Measurements from ENCODE around the gene CUX1. TPM values are rescaled to one million over a fixed set of nuclear protein-coding genes. Genes with fewer than 3 reads are reported as not detected.
A peak's percentile ranks its signal among the peaks of the same experiment; 100 is the strongest.

The CUX1 gene
- total RNA-seq, 1 donor from 2014 or later, result 118 TPM

DNA sequence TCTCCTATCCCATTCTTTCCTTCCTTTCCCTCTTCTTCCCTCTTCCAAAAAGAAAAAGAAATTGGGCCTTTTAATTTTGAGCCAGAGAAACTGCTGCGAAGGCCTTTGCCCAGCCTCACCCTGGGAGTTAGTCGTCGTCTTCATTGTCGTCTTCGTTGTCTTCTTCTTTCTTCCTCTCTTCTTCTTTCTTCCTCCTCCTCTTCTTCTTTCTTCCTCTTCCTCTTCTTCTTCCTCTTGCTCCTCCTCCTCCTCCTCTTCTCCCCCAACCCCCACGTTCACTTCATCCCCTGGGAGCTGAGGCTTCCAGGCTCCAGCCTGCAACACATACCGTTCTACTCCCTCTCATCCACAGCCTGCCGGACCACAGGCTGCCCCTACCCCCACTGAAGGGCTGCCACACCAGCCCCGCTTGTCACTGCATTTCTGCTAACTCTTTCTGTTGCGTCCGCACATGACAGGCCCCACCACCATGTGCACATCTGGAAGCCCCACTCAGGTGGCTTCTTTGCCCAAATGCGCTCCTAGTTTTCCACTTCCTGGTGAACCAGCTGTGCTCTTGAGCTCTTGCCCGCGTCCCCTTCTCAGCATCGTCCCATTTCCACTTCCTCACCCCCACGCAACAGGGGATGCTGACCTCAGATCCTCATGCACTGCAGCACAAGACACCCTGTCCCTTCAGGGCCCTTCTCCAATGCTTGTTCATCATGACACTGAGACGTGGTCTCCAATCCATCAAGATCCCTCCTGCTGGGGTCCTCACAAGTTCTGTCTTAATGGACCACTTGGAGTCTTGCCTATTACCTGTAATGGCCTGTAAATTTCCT lies 374.3 kb downstream of the CUX1 start:
- H3K4me1 Mint-ChIP-seq (ENCODE audit: low read depth), result peaks cover 5% of the 10 kb centered on the region
- no peak for DNase-seq (ENCODE audit: low spot score)
- H3K4me3 Mint-ChIP-seq (ENCODE audit: unreplicated experiment), result no peak overlapping the region
- H3K36me3 Mint-ChIP-seq (ENCODE audit: low read depth), result peaks cover 29% of the 10 kb centered on the region
- H3K27ac Mint-ChIP-seq (ENCODE audit: unreplicated experiment), result no peak overlapping the region
- H3K9me3 Mint-ChIP-seq (ENCODE audit: low read depth), result no peaks in the 10 kb centered on the region
- TF ChIP-seq, protein P1, sequence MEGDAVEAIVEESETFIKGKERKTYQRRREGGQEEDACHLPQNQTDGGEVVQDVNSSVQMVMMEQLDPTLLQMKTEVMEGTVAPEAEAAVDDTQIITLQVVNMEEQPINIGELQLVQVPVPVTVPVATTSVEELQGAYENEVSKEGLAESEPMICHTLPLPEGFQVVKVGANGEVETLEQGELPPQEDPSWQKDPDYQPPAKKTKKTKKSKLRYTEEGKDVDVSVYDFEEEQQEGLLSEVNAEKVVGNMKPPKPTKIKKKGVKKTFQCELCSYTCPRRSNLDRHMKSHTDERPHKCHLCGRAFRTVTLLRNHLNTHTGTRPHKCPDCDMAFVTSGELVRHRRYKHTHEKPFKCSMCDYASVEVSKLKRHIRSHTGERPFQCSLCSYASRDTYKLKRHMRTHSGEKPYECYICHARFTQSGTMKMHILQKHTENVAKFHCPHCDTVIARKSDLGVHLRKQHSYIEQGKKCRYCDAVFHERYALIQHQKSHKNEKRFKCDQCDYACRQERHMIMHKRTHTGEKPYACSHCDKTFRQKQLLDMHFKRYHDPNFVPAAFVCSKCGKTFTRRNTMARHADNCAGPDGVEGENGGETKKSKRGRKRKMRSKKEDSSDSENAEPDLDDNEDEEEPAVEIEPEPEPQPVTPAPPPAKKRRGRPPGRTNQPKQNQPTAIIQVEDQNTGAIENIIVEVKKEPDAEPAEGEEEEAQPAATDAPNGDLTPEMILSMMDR (IDR thresholded peaks at IDR 0.05), result no peak
- H3K27me3 Mint-ChIP-seq (ENCODE audit: low read depth), result no peaks in the 10 kb centered on the region

DNA sequence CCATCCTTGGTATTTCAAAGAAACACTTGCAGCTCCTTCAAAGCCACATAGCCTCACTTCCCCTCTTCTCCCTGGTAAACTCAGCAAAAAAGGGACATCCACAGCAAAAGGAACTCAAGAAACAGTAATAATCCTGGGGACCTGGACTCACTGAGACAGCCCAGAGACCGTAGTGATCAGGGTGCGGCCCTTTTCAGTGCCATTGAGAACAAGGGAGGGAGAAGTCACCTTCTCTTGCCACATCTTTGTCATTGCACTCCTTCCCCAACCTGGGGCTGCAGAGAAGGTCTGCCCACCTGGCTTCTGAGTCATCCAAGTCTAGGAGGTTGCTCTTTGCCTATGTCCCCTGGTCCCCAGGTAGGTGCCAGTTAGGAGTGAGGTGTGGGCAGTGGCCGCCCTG lies 375.4 kb downstream of the CUX1 start:
- no peak for DNase-seq (ENCODE audit: low spot score)
- Mint-ChIP-seq H3K27ac (ENCODE audit: unreplicated experiment) (no peak overlapping the region), H3K27me3 (ENCODE audit: low read depth) (no peaks in the 10 kb centered on the region), H3K4me3 (ENCODE audit: unreplicated experiment) (no peak overlapping the region), H3K4me1 (ENCODE audit: low read depth) (peaks cover 5% of the 10 kb centered on the region), H3K9me3 (ENCODE audit: low read depth) (no peaks in the 10 kb centered on the region), H3K36me3 (ENCODE audit: low read depth) (peaks cover 38% of the 10 kb centered on the region)
- TF ChIP-seq, protein P1 (IDR thresholded peaks at IDR 0.05), result no peak

- TF ChIP-seq, protein P1 (IDR thresholded peaks at IDR 0.05), result no peak
- no peaks in the 10 kb centered on the region for H3K9me3 Mint-ChIP-seq (ENCODE audit: low read depth)
- no peaks in the 10 kb centered on the region for H3K27me3 Mint-ChIP-seq (ENCODE audit: low read depth)
- H3K36me3 Mint-ChIP-seq (ENCODE audit: low read depth), result peaks cover 39% of the 10 kb centered on the region
- H3K4me1 Mint-ChIP-seq (ENCODE audit: low read depth), result peaks cover 5% of the 10 kb centered on the region
- DNase-seq (ENCODE audit: low spot score), result no peak
- H3K27ac Mint-ChIP-seq (ENCODE audit: unreplicated experiment), result peak overlapping the region; percentile 62
- H3K4me3 Mint-ChIP-seq (ENCODE audit: unreplicated experiment), result no peak overlapping the region
Observed at GRCh38 chr7:102193806-102194205, 376.4 kb downstream of the CUX1 start.

- peaks cover 5% of the 10 kb centered on the region for H3K4me1 Mint-ChIP-seq (ENCODE audit: low read depth)
- H3K36me3 Mint-ChIP-seq (ENCODE audit: low read depth), result peaks cover 38% of the 10 kb centered on the region
- H3K4me3 Mint-ChIP-seq (ENCODE audit: unreplicated experiment), result no peak overlapping the region
- no peaks in the 10 kb centered on the region for H3K9me3 Mint-ChIP-seq (ENCODE audit: low read depth)
- no peak for DNase-seq (ENCODE audit: low spot score)
- H3K27me3 Mint-ChIP-seq (ENCODE audit: low read depth), result no peaks in the 10 kb centered on the region
- no peak overlapping the region for H3K27ac Mint-ChIP-seq (ENCODE audit: unreplicated experiment)
- TF ChIP-seq, protein P1 (IDR thresholded peaks at IDR 0.05), result no peak
Observed at GRCh38 chr7:102195361-102195760, 377.9 kb downstream of the CUX1 start.

DNA sequence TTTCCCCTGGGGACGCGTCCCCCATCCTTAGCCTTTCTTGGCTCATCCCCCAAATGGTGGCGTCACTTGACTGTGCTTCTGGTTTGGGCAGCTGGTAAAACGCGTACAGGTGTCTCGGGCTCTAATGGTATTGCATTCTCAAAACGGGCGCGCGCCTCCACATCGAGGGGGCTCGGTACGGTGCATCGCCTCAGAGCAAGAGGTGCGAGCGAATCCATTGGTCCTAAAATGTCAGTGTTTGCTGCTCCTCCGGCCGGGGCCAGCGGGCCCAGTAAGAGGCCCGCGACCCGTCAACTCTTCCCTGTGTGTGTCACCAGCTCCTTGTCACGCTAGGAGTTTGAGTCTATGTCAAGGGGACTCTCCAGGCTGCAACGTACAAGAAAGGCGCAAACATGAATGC lies 378.6 kb downstream of the CUX1 start:
- no peak overlapping the region for H3K27ac Mint-ChIP-seq (ENCODE audit: unreplicated experiment)
- peaks cover 33% of the 10 kb centered on the region for H3K36me3 Mint-ChIP-seq (ENCODE audit: low read depth)
- H3K9me3 Mint-ChIP-seq (ENCODE audit: low read depth), result no peaks in the 10 kb centered on the region
- peaks cover 5% of the 10 kb centered on the region for H3K4me1 Mint-ChIP-seq (ENCODE audit: low read depth)
- no peaks in the 10 kb centered on the region for H3K27me3 Mint-ChIP-seq (ENCODE audit: low read depth)
- TF ChIP-seq, protein P1 (IDR thresholded peaks at IDR 0.05), result no peak
- no peak overlapping the region for H3K4me3 Mint-ChIP-seq (ENCODE audit: unreplicated experiment)
- no peak for DNase-seq (ENCODE audit: low spot score)
